Fibroblast of lung (primary cell): ENCODE measurements around the gene CERS6.

ENCODE experiments used
- CTCF ChIP-seq, 2 donors: IDR thresholded peaks in 1 of 2; conservative IDR thresholded peaks in 1 of 2; 1 replicate in 1 of 2; 2 replicates in 1 of 2; pipeline ENCODE4 v1.5.1; 2011 to 2012; ENCODE audit warnings: low read length in 2 of 2, control low read depth in 1 of 2, inconsistent platforms in 1 of 2, low read depth in 1 of 2, mild to moderate bottlenecking in 1 of 2
- EZH2 ChIP-seq: IDR thresholded peaks from 2 replicates; pipeline ENCODE4 v1.5.1; 2012; ENCODE audit warnings: low read length, control low read depth, mild to moderate bottlenecking; ENCODE audit errors: missing control alignments

- no peak for TF ChIP-seq CTCF (conservative IDR thresholded peaks at IDR 0.05 in 1 of 2, IDR thresholded peaks at IDR 0.05 in 1 of 2; ENCODE audit: low read depth in 1 of 2, low read length in 2 of 2)
- TF ChIP-seq EZH2: no peak
Observed at GRCh38 chr2:168766600-168766999, 310.5 kb downstream of the CERS6 start.
